GM06990 (cell line): Measurements from ENCODE around the gene COLQ.

Experiments used
- DNase-seq: peaks from one replicate; pipeline ENCODE4 v3.0.0-alpha.2; 2011; ENCODE audit not compliant: insufficient read length; ENCODE audit errors: extremely low read depth
- H3K27me3 ChIP-seq: replicated peaks from 2 replicates; pipeline ENCODE4 v1.6.0; 2011; ENCODE audit warnings: low read length; ENCODE audit not compliant: control insufficient read depth, insufficient read depth
- H3K36me3 ChIP-seq: 2 replicates; pipeline ENCODE4 v1.5.1; 2011; ENCODE audit warnings: low read length; ENCODE audit not compliant: control insufficient read depth, insufficient read depth
- H3K4me3 ChIP-seq: replicated peaks from 2 replicates; pipeline ENCODE4 v1.5.1; 2011; ENCODE audit warnings: low read depth, mild to moderate bottlenecking, control low read depth, low read length
- CTCF ChIP-seq: IDR thresholded peaks from 2 replicates; pipeline ENCODE4 v1.5.1; 2011; ENCODE audit warnings: low read length, control low read depth, mild to moderate bottlenecking, inconsistent platforms; ENCODE audit not compliant: insufficient read depth, poor library complexity, severe bottlenecking

Gene COLQ

GRCh38 chr3:15520185-15520584, 1.3 kb downstream of the COLQ start:
- Histone ChIP-seq H3K27me3 (no peaks in the 10 kb centered on the region; the same call in 1 of the 2 replicates), H3K36me3 (no peaks in the 10 kb centered on the region), H3K4me3 (no peak overlapping the region)
- no peak for DNase-seq
- no peak for TF ChIP-seq CTCF

GRCh38 chr3:15519096-15519495, 2.4 kb downstream of the COLQ start:
- no peak for DNase-seq

GRCh38 chr3:15514663-15515340, 6.7 kb downstream of the COLQ start:
- no peak for TF ChIP-seq CTCF
- Histone ChIP-seq H3K36me3 (no peaks in the 10 kb centered on the region), H3K27me3 (no peaks in the 10 kb centered on the region), H3K4me3 (no peak overlapping the region)
- DNase-seq, result no peak

More at GRCh38 chr3:15519096-15519495, 2.4 kb downstream of the COLQ start:
- no peaks in the 10 kb centered on the region for H3K36me3 ChIP-seq
- no peaks in the 10 kb centered on the region; the same call in 1 of the 2 replicates for H3K27me3 ChIP-seq
- H3K4me3 ChIP-seq, result no peak overlapping the region
- no peak for TF ChIP-seq CTCF

- Histone ChIP-seq H3K36me3 (no peaks in the 10 kb centered on the region), H3K4me3 (no peak overlapping the region), H3K27me3 (no peaks in the 10 kb centered on the region)
- no peak for DNase-seq
- TF ChIP-seq CTCF, result no peak
Observed at GRCh38 chr3:15513810-15514662, 7.5 kb downstream of the COLQ start.

DNA sequence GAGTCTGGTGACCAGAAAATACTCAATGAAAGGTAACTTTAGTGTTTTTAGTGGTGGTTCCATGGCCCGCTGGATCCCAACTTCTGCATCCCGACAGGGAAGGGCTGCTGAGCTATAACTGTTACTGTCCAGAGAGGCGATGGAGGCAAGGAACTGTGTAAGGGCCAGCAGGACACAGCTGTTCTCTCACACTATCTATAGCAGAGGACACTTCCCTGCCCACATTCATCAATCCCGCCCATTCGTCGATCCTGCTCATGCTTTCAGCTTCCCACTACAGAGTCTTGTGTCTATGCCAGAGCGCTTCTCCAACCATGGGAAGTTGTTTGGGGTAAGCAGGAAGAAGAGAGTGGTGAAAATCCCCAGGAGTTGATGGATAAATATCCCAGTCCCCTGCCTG, 8.4 kb downstream of the COLQ start:
- H3K4me3 ChIP-seq, result no peak overlapping the region
- no peaks in the 10 kb centered on the region for H3K27me3 ChIP-seq
- DNase-seq, result no peak
- no peak for TF ChIP-seq CTCF
- no peaks in the 10 kb centered on the region for H3K36me3 ChIP-seq
